ENCODE measurements around the gene HACD1. TPM values are rescaled to one million over a fixed set of nuclear protein-coding genes. Genes with fewer than 3 reads are reported as not detected.

The HACD1 gene
- total RNA-seq, 2 donors from 2014 or later: 12.1 to 35.3 TPM

DNA sequence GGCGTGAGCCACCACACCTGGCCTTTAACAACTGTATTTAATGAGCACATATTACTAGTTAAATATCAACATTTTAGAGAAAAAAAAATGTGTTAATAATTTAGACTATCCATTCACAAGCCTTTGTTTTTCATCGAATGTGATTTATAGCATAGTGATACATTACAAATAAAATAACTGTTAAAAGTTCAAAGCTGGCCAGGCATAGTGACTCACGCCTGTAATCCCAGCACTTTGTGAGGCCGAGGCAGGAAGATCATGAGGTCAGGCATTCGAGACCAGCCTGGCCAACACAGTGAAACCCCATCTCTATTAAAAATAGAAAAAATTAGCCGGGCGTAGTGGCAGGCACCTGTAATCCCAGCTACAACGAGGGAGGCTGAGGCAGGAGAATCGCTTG is 72.7 kb downstream of the HACD1 start:
- no peaks in the 10 kb centered on the region for H3K9me3 ChIP-seq
- H3K4me3 ChIP-seq: no peak overlapping the region
- WGBS: 83% methylated on average over 9 of the region's 9 CpGs
- no peaks in the 10 kb centered on the region for H3K4me1 ChIP-seq (replicated peaks)
- intact Hi-C loops (cut with DNase I): no loop called here
- no peak overlapping the region for H3K27ac ChIP-seq
- DNase-seq (ENCODE audit: low spot score): no peak
- H3K36me3 ChIP-seq: no peaks in the 10 kb centered on the region
- TF ChIP-seq POLR2AphosphoS5 (IDR thresholded peaks at IDR 0.05): no peak
- TF ChIP-seq, protein P1, sequence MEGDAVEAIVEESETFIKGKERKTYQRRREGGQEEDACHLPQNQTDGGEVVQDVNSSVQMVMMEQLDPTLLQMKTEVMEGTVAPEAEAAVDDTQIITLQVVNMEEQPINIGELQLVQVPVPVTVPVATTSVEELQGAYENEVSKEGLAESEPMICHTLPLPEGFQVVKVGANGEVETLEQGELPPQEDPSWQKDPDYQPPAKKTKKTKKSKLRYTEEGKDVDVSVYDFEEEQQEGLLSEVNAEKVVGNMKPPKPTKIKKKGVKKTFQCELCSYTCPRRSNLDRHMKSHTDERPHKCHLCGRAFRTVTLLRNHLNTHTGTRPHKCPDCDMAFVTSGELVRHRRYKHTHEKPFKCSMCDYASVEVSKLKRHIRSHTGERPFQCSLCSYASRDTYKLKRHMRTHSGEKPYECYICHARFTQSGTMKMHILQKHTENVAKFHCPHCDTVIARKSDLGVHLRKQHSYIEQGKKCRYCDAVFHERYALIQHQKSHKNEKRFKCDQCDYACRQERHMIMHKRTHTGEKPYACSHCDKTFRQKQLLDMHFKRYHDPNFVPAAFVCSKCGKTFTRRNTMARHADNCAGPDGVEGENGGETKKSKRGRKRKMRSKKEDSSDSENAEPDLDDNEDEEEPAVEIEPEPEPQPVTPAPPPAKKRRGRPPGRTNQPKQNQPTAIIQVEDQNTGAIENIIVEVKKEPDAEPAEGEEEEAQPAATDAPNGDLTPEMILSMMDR (IDR thresholded peaks at IDR 0.05): no peak
- H3K27me3 ChIP-seq (replicated peaks; ENCODE audit: insufficient read depth): no peaks in the 10 kb centered on the region

Small RNA genes within 50 kb of the gene (small RNA-seq; reads per million reads assigned to genes)
- gene AC069542.2: 0 reads per million in 2 donors

Other genes starting within 250 kb of the HACD1 start
- 1 to 10 TPM; 1.1 to 5.6 TPM for gene ST8SIA6, start 162.8 kb downstream of the HACD1 start, total RNA-seq
- gene STAM, start 26.8 kb upstream of the HACD1 start, total RNA-seq: 10 to 100 TPM; 18.2 to 40.0 TPM
- gene TMEM236, start 134.8 kb upstream of the HACD1 start, total RNA-seq: under 1 TPM; 0.14 to 0.45 TPM
- gene MRC1, start 192.0 kb upstream of the HACD1 start, total RNA-seq: 10 to 100 TPM in 1 of 2 donors, 1 to 10 TPM in 1; 3.1 to 27.4 TPM

Data from prostate gland (tissue), 2 donors.